ENCODE measurements around the gene RSPRY1.

DNA sequence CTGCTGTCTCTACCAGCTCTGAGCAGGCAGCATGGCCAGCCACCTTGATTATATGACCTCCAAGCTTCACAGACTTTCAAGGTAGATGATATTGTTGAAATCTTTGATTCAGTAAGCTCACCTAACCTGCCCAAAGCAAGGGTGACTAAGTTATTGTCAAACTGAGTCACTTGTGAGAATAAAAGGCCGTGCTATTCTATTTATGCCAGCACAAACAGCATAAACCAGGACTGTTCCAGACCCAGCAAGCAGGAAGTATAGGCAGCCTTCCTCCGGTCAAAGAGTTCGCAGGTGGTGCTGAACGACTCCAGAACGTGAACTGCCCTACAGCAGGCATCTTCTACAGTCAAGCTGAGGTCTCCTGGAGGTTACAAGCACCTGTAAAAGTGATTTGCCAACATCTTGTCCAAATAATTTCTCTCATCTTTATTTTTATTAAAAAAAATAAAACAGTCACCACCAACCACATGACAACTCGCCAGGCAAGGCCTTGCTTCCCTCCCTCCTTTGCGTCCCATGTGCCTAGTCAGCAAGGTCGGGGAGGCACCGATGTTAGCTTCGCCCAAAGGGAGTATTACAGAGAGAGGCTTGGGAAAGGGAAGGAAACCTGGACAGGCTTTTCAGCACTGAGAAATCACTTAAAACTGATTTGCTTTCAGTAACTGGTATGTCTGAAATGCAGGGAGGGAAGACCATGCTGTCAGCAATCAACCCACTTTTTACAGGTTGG, 69.7 kb downstream of the RSPRY1 start:
- TF ChIP-seq SRF (IDR thresholded peaks at IDR 0.05; ENCODE audit: low read depth) (no peak), YY1 (IDR thresholded peaks at IDR 0.05; ENCODE audit: extremely low read depth, insufficient replicate concordance, low read depth, low read length) (no peak), EZH2phosphoT487 (IDR thresholded peaks at IDR 0.05; ENCODE audit: borderline replicate concordance) (no peak), POLR2A (IDR thresholded peaks at IDR 0.05; ENCODE audit: borderline replicate concordance, extremely low read depth, insufficient read depth, insufficient read length) (no peak), SIN3A (IDR thresholded peaks at IDR 0.05; ENCODE audit: low read depth) (no peak), CEBPB (IDR thresholded peaks at IDR 0.05; ENCODE audit: low read depth) (no peak), POLR2AphosphoS5 (IDR thresholded peaks at IDR 0.05; ENCODE audit: low read depth, low read length) (no peak)
- TF ChIP-seq, protein P1, sequence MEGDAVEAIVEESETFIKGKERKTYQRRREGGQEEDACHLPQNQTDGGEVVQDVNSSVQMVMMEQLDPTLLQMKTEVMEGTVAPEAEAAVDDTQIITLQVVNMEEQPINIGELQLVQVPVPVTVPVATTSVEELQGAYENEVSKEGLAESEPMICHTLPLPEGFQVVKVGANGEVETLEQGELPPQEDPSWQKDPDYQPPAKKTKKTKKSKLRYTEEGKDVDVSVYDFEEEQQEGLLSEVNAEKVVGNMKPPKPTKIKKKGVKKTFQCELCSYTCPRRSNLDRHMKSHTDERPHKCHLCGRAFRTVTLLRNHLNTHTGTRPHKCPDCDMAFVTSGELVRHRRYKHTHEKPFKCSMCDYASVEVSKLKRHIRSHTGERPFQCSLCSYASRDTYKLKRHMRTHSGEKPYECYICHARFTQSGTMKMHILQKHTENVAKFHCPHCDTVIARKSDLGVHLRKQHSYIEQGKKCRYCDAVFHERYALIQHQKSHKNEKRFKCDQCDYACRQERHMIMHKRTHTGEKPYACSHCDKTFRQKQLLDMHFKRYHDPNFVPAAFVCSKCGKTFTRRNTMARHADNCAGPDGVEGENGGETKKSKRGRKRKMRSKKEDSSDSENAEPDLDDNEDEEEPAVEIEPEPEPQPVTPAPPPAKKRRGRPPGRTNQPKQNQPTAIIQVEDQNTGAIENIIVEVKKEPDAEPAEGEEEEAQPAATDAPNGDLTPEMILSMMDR (IDR thresholded peaks at IDR 0.05 in 2 of 3, conservative IDR thresholded peaks at IDR 0.05 in 1 of 3; ENCODE audit: borderline replicate concordance in 1 of 3, insufficient read depth in 1 of 3, low read depth in 2 of 3, low read length in 2 of 3) = no peak

Measured in HCT116 (cell line).